Measurements from ENCODE around the gene COQ8A. TPM values are rescaled to one million over a fixed set of nuclear protein-coding genes. Genes with fewer than 3 reads are reported as not detected.

The COQ8A gene
- total RNA-seq (2013; cell fraction: nucleolus; rRNA removed) = 12.6 and 14.3 TPM in 2 replicates
- total RNA-seq (2014; rRNA removed) (13.0 and 14.2 TPM in 2 replicates), total RNA-seq (2014; rRNA removed; fragmentation: Illumina TruSeq; extraction: Trizol) (5.4 and 6.5 TPM in 2 replicates), total RNA-seq (2021) (13.3 and 13.4 TPM in 2 replicates), polyA plus RNA-seq (2011; rRNA removed) (9.9 and 14.9 TPM in 2 replicates), polyA plus RNA-seq (2014; fragmentation: Illumina TruSeq; extraction: Trizol) (4.3 and 7.6 TPM in 2 replicates), polyA plus RNA-seq (2014; fragmentation: Nextera tagmentation; extraction: Ambion mirVana) (1 to 10 TPM in 1 of 2 experiments, under 1 TPM in 1; 0.72 to 1.9 TPM), polyA plus RNA-seq (2014; rRNA removed) (10.8 and 13.2 TPM in 2 replicates), polyA plus RNA-seq (2016; fragmentation: Nextera tagmentation; extraction: Ambion mirVana) (10 to 100 TPM; 22.0 to 24.8 TPM), polyA minus RNA-seq (2011; rRNA and poly(A)+ RNA removed) (4.5 and 9.7 TPM in 2 replicates), Bru-seq, nascent RNA (percentile 57 among the genes with signal in this experiment), BruChase-seq, experiment 1, labeled RNA remaining after a 6-hour chase (percentile 54 among the genes with signal in this experiment), BruChase-seq, experiment 2, labeled RNA remaining after a 2-hour chase (percentile 55 among the genes with signal in this experiment)
- polyA plus RNA-seq (2011; ENCODE audit: low read depth) = 7.4 TPM
- 14.8 and 17.5 TPM in 2 replicates for polyA plus RNA-seq (2011; cell fraction: cytosol; rRNA removed)
- polyA plus RNA-seq (2011; cell fraction: nucleus; rRNA removed) = 26.8 and 28.7 TPM in 2 replicates
- 11.5 and 15.0 TPM in 2 replicates for polyA plus RNA-seq (2012)
- polyA minus RNA-seq (2011; cell fraction: cytosol; rRNA and poly(A)+ RNA removed) = 3.1 and 5.7 TPM in 2 replicates
- 3.7 and 5.6 TPM in 2 replicates for polyA minus RNA-seq (2011; cell fraction: nucleus; rRNA and poly(A)+ RNA removed)
- long read RNA-seq, experiment 1, transcript COQ8A-201 (15 exons, 2,872 nt) = major isoform, 13 of 14 reads
- long read RNA-seq, experiment 1, partial matches to known transcripts = 0 of 14 reads
- long read RNA-seq, experiment 1, other reads (novel, unspliced or antisense) = 1 of 14 reads
- long read RNA-seq, experiment 2, transcript COQ8A-201 (15 exons, 2,872 nt) = major isoform, 11 of 17 reads
- long read RNA-seq, experiment 2, partial matches to known transcripts = 4 of 17 reads
- long read RNA-seq, experiment 2, other reads (novel, unspliced or antisense) = 2 of 17 reads

GRCh38 chr1:226940029-226940805, at the start of gene COQ8A:
Gene COQ8A, plus strand, starts transcription at chr1:226940294. Its CDS starts 21,092 bp downstream, at chr1:226961386.
- no peaks in the 10 kb centered on the region; the same call in none of the 2 replicates for H3K79me2 ChIP-seq (ENCODE audit: control insufficient read depth, insufficient read depth, low read length)
- intact Hi-C loops (cut with micrococcal nuclease; ENCODE audit: unreplicated experiment) (no loop called here), in situ Hi-C loops (cut with MboI) (no loop called here)
- peak within 1 kb of the TSS; percentile 93 for H2AFZ ChIP-seq (ENCODE audit: control insufficient read depth, low read depth, low read length)
- ATAC-seq (peak; percentile 98), FAIRE-seq (peak; percentile 99), DNase-seq (ENCODE audit: low read depth, low spot score) (peak; percentile 97)
- SMC1A ChIA-PET (ENCODE audit: uncharacterized antibody, unreplicated experiment) = interaction anchor here (0.7 to 0.8 kb wide), 2 partner anchors 66 to 214 kb away, joined by 3 read pairs; no protein-coding TSS in a partner anchor
- no peaks in the 10 kb centered on the region for H3K27me3 ChIP-seq (replicated peaks in 1 of 2; ENCODE audit: control insufficient read depth in 2 of 2, insufficient read depth in 2 of 2, low read length in 1 of 2)
- peak within 1 kb of the TSS; percentile 93 for H3K9ac ChIP-seq (ENCODE audit: control insufficient read depth, insufficient read depth, low read length)
- peaks cover 5% of the 10 kb centered on the region; the same call in 1 of the 2 replicates for H3K4me1 ChIP-seq (ENCODE audit: control insufficient read depth, insufficient read depth, low read length)
- peak within 1 kb of the TSS; percentile 99 for H3K4me2 ChIP-seq (ENCODE audit: control insufficient read depth, insufficient read depth)
- no TSS peak for BruUV-seq (replicated peaks)
- no peaks in the 10 kb centered on the region for H3K36me3 ChIP-seq (ENCODE audit: control insufficient read depth in 2 of 2, insufficient read depth in 2 of 2, low read length in 1 of 2)
- H4K20me1 ChIP-seq (ENCODE audit: control insufficient read depth, insufficient read depth) = no peaks in the 10 kb centered on the region
- CTCF ChIA-PET = interaction anchor here (0.9 to 1.6 kb wide), 2 partner anchors 57 to 307 kb away, joined by 4 to 5 read pairs; no protein-coding TSS in a partner anchor
- POLR2A ChIA-PET = interaction anchor here (0.6 to 1.2 kb wide), 3 partner anchors 56 to 124 kb away, joined by 3 read pairs; no protein-coding TSS in a partner anchor
- H3K27ac ChIP-seq (ENCODE audit: control insufficient read depth, insufficient read depth) = peak within 1 kb of the TSS; percentile 83
- no peaks in the 10 kb centered on the region for H3K9me3 ChIP-seq (replicated peaks; ENCODE audit: control insufficient read depth, insufficient read depth, low read length)
- WGBS (ENCODE audit: insufficient coverage, insufficient replicate concordance, low lambda C conversion rate, missing lambda C conversion rate) = 2% methylated on average over 68 of the region's 73 CpGs
- RAD21 ChIA-PET (ENCODE audit: unreplicated experiment) = interaction anchor here (0.6 to 2.3 kb wide), 5 partner anchors 25 to 314 kb away, joined by 3 to 11 read pairs (median 3); no protein-coding TSS in a partner anchor
- H3K4me3 ChIP-seq = peak within 1 kb of the TSS; percentile 76
- TF ChIP-seq PKNOX1 (IDR thresholded peaks at IDR 0.05) (peak; percentile 61), BHLHE40 (IDR thresholded peaks at IDR 0.05; ENCODE audit: borderline replicate concordance in 1 of 2, low read depth in 2 of 2, low read length in 1 of 2) (peak; percentile 98 to 100), IKZF2 (IDR thresholded peaks at IDR 0.05) (0 out of 4 replicates have a peak, but pooled peaks of 1 of the 2 experiments have one; percentile 32), MEF2B (IDR thresholded peaks at IDR 0.05; ENCODE audit: partially characterized antibody, poor library complexity, severe bottlenecking) (no peak), NR2F1 (conservative IDR thresholded peaks at IDR 0.05) (peak; percentile 53; the same call in 1 of the 2 replicates), RFX5 (IDR thresholded peaks at IDR 0.05; ENCODE audit: low read depth, low read length) (peak; percentile 86), BCL11A (IDR thresholded peaks at IDR 0.05; ENCODE audit: low read depth, low read length) (no peak), LARP7 (IDR thresholded peaks at IDR 0.05) (peak; percentile 88), POLR2AphosphoS2 (IDR thresholded peaks at IDR 0.05; ENCODE audit: low read depth, low read length) (0 out of 2 replicates have a peak, but pooled peaks have one; percentile 54), SP1 (IDR thresholded peaks at IDR 0.05; ENCODE audit: low read depth, low read length) (peak; percentile 99), MAX (IDR thresholded peaks at IDR 0.05; ENCODE audit: low read depth, low read length) (peak; percentile 78), ZNF687 (IDR thresholded peaks at IDR 0.05) (peak; percentile 33; the same call in 1 of the 2 replicates), DPF2 (IDR thresholded peaks at IDR 0.05) (peak; percentile 82)

All from GM12878 (cell line).